Osteocyte (in vitro differentiated cells): ENCODE results near the gene HTR1E. TPM values are rescaled to one million over a fixed set of nuclear protein-coding genes. Genes with fewer than 3 reads are reported as not detected.

Experiments used
- DNase-seq: peaks from one replicate; pipeline ENCODE4 v3.0.0; 2021; ENCODE audit warnings: mixed read lengths; ENCODE audit not compliant: unreplicated experiment; ENCODE audit errors: extremely low spot score
- H3K27ac Mint-ChIP-seq: one replicate; pipeline ENCODE4 v1.8.0; 2021; ENCODE audit warnings: mild to moderate bottlenecking, mixed read lengths; ENCODE audit not compliant: unreplicated experiment
- H3K27me3 Mint-ChIP-seq: one replicate; pipeline ENCODE4 v1.8.0; 2021; ENCODE audit warnings: mixed read lengths; ENCODE audit not compliant: unreplicated experiment
- H3K36me3 Mint-ChIP-seq: one replicate; pipeline ENCODE4 v1.8.0; 2021; ENCODE audit warnings: mixed read lengths; ENCODE audit not compliant: unreplicated experiment
- H3K4me1 Mint-ChIP-seq: one replicate; pipeline ENCODE4 v1.8.0; 2021; ENCODE audit warnings: mixed read lengths; ENCODE audit not compliant: unreplicated experiment
- H3K4me3 Mint-ChIP-seq: one replicate; pipeline ENCODE4 v1.8.0; 2021; ENCODE audit warnings: mild to moderate bottlenecking, moderate library complexity, mixed read lengths; ENCODE audit not compliant: unreplicated experiment
- H3K9me3 Mint-ChIP-seq: one replicate; pipeline ENCODE4 v1.8.0; 2021; ENCODE audit warnings: mixed read lengths; ENCODE audit not compliant: unreplicated experiment
- CTCF ChIP-seq: fragments of 200-600 bp; sonication (generic); IDR thresholded peaks from 2 replicates; pipeline ENCODE4 v1.5.0; 2021; ENCODE audit warnings: antibody characterized with exemption, mild to moderate bottlenecking, moderate library complexity
- total RNA-seq: library from RNA; stranded (reverse); gene quantifications from 2 replicates; pipeline ENCODE4 v1.2.1, GENCODE V29; 2021

HTR1E gene
- total RNA-seq, 1 donor from 2014 or later = not detected

DNA sequence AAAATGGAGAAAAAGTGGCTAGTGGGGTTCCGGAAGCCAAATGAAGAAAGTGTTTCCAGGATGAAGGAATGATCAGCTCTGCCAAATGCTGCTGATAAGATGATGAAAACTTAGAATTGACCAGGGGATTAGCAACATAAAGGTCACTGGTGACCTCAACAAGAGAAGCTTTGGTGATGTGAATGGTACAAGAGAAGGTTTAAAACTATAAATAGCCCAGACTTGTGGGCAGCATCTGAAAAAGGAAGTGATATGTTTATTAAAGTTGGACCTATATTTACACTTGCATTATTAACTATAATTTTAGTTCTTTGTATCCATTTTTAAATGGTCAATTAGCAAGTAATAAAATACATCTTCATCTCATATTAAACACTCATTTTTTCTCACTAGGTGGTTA lies 112.5 kb downstream of the HTR1E start:
- Mint-ChIP-seq H3K27ac (no peak overlapping the region), H3K4me3 (no peak overlapping the region), H3K27me3 (peaks cover 20% of the 10 kb centered on the region), H3K36me3 (no peaks in the 10 kb centered on the region), H3K4me1 (no peaks in the 10 kb centered on the region), H3K9me3 (no peaks in the 10 kb centered on the region)
- no peak for TF ChIP-seq CTCF
- DNase-seq = no peak

GRCh38 chr6:87053312-87053711 lies 116.0 kb downstream of the HTR1E start:
- no peaks in the 10 kb centered on the region for H3K36me3 Mint-ChIP-seq
- H3K27ac Mint-ChIP-seq = no peak overlapping the region
- H3K27me3 Mint-ChIP-seq = peaks cover 30% of the 10 kb centered on the region
- no peaks in the 10 kb centered on the region for H3K4me1 Mint-ChIP-seq
- no peak for TF ChIP-seq CTCF
- no peaks in the 10 kb centered on the region for H3K9me3 Mint-ChIP-seq
- no peak for DNase-seq
- H3K4me3 Mint-ChIP-seq = no peak overlapping the region

GRCh38 chr6:87054143-87054833 lies 117.0 kb downstream of the HTR1E start:
- DNase-seq = no peak
- H3K4me3 Mint-ChIP-seq = no peak overlapping the region
- no peak for TF ChIP-seq CTCF
- H3K4me1 Mint-ChIP-seq = no peaks in the 10 kb centered on the region
- no peaks in the 10 kb centered on the region for H3K36me3 Mint-ChIP-seq
- H3K27ac Mint-ChIP-seq = no peak overlapping the region
- H3K27me3 Mint-ChIP-seq = peaks cover 23% of the 10 kb centered on the region
- H3K9me3 Mint-ChIP-seq = no peaks in the 10 kb centered on the region

DNA sequence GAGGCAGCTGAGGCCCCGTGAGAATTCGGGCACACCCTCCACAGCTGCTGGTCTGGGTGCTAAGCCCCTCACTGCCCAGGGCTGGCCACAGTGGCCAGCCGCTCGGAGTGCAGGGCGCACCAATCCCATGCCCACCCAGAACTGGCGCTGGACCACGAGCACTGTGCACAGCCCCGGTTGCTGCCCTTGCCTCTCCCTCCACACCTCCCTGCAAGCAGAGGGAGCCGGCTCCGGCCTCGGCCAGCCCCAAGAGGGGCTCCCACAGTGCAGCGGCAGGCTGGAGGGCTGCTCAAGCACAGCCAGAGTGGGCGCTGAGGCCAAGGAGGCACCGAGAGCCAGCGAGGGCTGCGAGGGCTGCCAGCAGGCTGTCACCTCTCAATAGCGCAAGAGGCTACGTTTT lies 122.6 kb downstream of the HTR1E start:
- H3K27me3 Mint-ChIP-seq = peaks cover 32% of the 10 kb centered on the region
- DNase-seq = no peak
- TF ChIP-seq CTCF = no peak
- no peaks in the 10 kb centered on the region for H3K4me1 Mint-ChIP-seq
- H3K36me3 Mint-ChIP-seq = no peaks in the 10 kb centered on the region
- no peak overlapping the region for H3K27ac Mint-ChIP-seq
- no peaks in the 10 kb centered on the region for H3K9me3 Mint-ChIP-seq
- no peak overlapping the region for H3K4me3 Mint-ChIP-seq

GRCh38 chr6:87065117-87065516 lies 127.8 kb downstream of the HTR1E start:
- Mint-ChIP-seq H3K27me3 (peaks cover 62% of the 10 kb centered on the region), H3K27ac (no peak overlapping the region), H3K4me1 (peaks cover 3% of the 10 kb centered on the region), H3K4me3 (no peak overlapping the region), H3K36me3 (no peaks in the 10 kb centered on the region), H3K9me3 (no peaks in the 10 kb centered on the region)
- no peak for TF ChIP-seq CTCF
- DNase-seq = no peak

Other genes starting within 250 kb of the HTR1E start
- not detected in 2 replicates for gene CGA, start 157.6 kb downstream of the HTR1E start, total RNA-seq
- 37.2 and 38.8 TPM in 2 replicates for gene ZNF292, start 218.0 kb downstream of the HTR1E start, total RNA-seq